HCT116 (cell line): ENCODE data around the gene DIPK1A. TPM values are rescaled to one million over a fixed set of nuclear protein-coding genes. Genes with fewer than 3 reads are reported as not detected.

Source experiments
- ATAC-seq: fragments of 200-7000 bp; cut with Tn5 transposase; 2 replicates; pipeline ENCODE4 v1.9.1; 2020; ENCODE audit warnings: mild to moderate bottlenecking, moderate library complexity
- BruUV-seq: library from RNA; stranded (reverse); fragments of 400-500 nt; replicated peaks from 2 replicates; lab custom pipeline; 2021; lab: Mats Ljungman, UMichigan
- CTCF ChIA-PET: fragments of 300-600 bp; sonication (Branson Sonifier 250); formaldehyde crosslinking; loops from one replicate; lab custom pipeline; 2021; ENCODE audit warnings: antibody characterized with exemption; lab: Charles Lee
- POLR2A ChIA-PET: fragments of 300-600, 350-600 bp; sonication (Branson Sonifier 250); formaldehyde crosslinking; loops from one replicate; lab custom pipeline; 2021; ENCODE audit warnings: antibody characterized with exemption; lab: Charles Lee
- RAD21 ChIA-PET, 2 experiments: fragments of 300-600 bp; sonication (Branson Sonifier 250); formaldehyde crosslinking; loops; one replicate each; lab custom pipeline; 2023; ENCODE audit warnings: low total read pairs in 2 of 2; ENCODE audit not compliant: uncharacterized antibody in 2 of 2, unreplicated experiment in 2 of 2, low non-redundant PET in 1 of 2; lab: Charles Lee
- DNase-seq: peaks from one replicate; pipeline ENCODE4 v3.0.0-alpha.2; 2010; ENCODE audit warnings: low read depth, low spot score
- H2AFZ ChIP-seq: fragments of 200-600 bp; shearing (Covaris generic), sonication (generic); 2 replicates; pipeline ENCODE4 v1.6.1; 2017; ENCODE audit warnings: low read depth, mixed run types, mixed read lengths, antibody characterized with exemption, low read length; ENCODE audit not compliant: poor library complexity, severe bottlenecking
- H3K27ac ChIP-seq: 2 replicates; pipeline ENCODE4 v1.5.1; 2012; ENCODE audit warnings: low read depth, low read length
- H3K27me3 ChIP-seq: fragments of 200-600 bp; sonication (generic); 2 replicates; pipeline ENCODE4 v1.6.1; 2016; ENCODE audit warnings: mixed run types, low read length, mixed read lengths; ENCODE audit not compliant: insufficient read depth
- H3K36me3 ChIP-seq, 2 experiments: fragments of 200-500 bp in 1 of 2; fragments of 200-600 bp in 1 of 2; sonication (Bioruptor generic) in 1 of 2; sonication (generic) in 1 of 2; 2 replicates each; pipeline versions ENCODE4 v1.5.1 to v1.6.1; 2014 to 2016; ENCODE audit warnings: low read length in 2 of 2, inconsistent platforms in 1 of 2, mixed read lengths in 1 of 2, mixed run types in 1 of 2; ENCODE audit not compliant: insufficient read depth in 2 of 2, control insufficient read depth in 1 of 2
- H3K4me1 ChIP-seq, 2 experiments: fragments of 200-600 bp in 1 of 2; sonication (generic) in 1 of 2; 2 replicates each; pipeline versions ENCODE4 v1.5.1 to v1.6.1; 2012 to 2017; ENCODE audit warnings: low read length in 2 of 2, inconsistent platforms in 1 of 2, mild to moderate bottlenecking in 1 of 2, mixed read lengths in 1 of 2, mixed run types in 1 of 2, moderate library complexity in 1 of 2; ENCODE audit not compliant: insufficient read depth in 2 of 2, control insufficient read depth in 1 of 2
- H3K4me2 ChIP-seq: fragments of 200-600 bp; sonication (generic); 2 replicates; pipeline ENCODE4 v1.6.1; 2017; ENCODE audit warnings: mixed run types, low read length, mixed read lengths
- H3K4me3 ChIP-seq, 2 experiments: fragments of 200-600 bp in 1 of 2; sonication (generic) in 1 of 2; replicated peaks in 1 of 2; 2 replicates each; pipeline ENCODE4 v1.5.1; 2011 to 2016; ENCODE audit warnings: low read length in 2 of 2, control low read depth in 1 of 2, low read depth in 1 of 2, mild to moderate bottlenecking in 1 of 2, mixed read lengths in 1 of 2, mixed run types in 1 of 2
- H3K79me2 ChIP-seq: fragments of 200-600 bp; sonication (generic); 2 replicates; pipeline ENCODE4 v1.6.1; 2017; ENCODE audit warnings: mild to moderate bottlenecking, mixed run types, low read length, moderate library complexity, mixed read lengths; ENCODE audit not compliant: insufficient read depth
- H3K9ac ChIP-seq: fragments of 200-600 bp; sonication (generic); 2 replicates; pipeline ENCODE4 v1.6.1; 2016; ENCODE audit warnings: low read length, mixed read lengths
- H3K9me2 ChIP-seq: fragments of 200-600 bp; sonication (generic), shearing (Covaris generic); 2 replicates; pipeline ENCODE4 v1.6.1; 2017; ENCODE audit warnings: mixed run types, mild to moderate bottlenecking, moderate library complexity; ENCODE audit not compliant: insufficient read depth
- H3K9me3 ChIP-seq, 2 experiments: fragments of 200-500 bp in 1 of 2; fragments of 200-600 bp in 1 of 2; sonication (Bioruptor generic) in 1 of 2; sonication (generic) in 1 of 2; 2 replicates each; pipeline ENCODE4 v1.6.1; 2014 to 2017; ENCODE audit warnings: low read length in 2 of 2, mixed read lengths in 2 of 2, inconsistent platforms in 1 of 2, low read depth in 1 of 2, mild to moderate bottlenecking in 1 of 2, mixed run types in 1 of 2, moderate library complexity in 1 of 2; ENCODE audit not compliant: control insufficient read depth in 1 of 2, insufficient read depth in 1 of 2
- H4K20me1 ChIP-seq: fragments of 200-600 bp; sonication (generic), shearing (Covaris generic); 2 replicates; pipeline ENCODE4 v1.6.1; 2017; ENCODE audit warnings: mixed run types, mild to moderate bottlenecking, moderate library complexity; ENCODE audit not compliant: insufficient read depth
- CBX3 ChIP-seq: IDR thresholded peaks from 2 replicates; pipeline ENCODE4 v1.6.1; 2012; ENCODE audit warnings: low read depth
- CEBPB ChIP-seq: IDR thresholded peaks from 2 replicates; pipeline ENCODE4 v1.6.1; 2012; ENCODE audit warnings: low read depth
- CTCF ChIP-seq, 3 experiments: fragments of 200-600 bp in 1 of 3; sonication (generic) in 1 of 3; IDR thresholded peaks in 2 of 3; conservative IDR thresholded peaks in 1 of 3; 2 replicates each; pipeline ENCODE4 v1.5.1; 2012 to 2017; ENCODE audit warnings: low read depth in 2 of 3, low read length in 2 of 3, antibody characterized with exemption in 1 of 3, borderline replicate concordance in 1 of 3, control low read depth in 1 of 3, mild to moderate bottlenecking in 1 of 3, mixed read lengths in 1 of 3, mixed run types in 1 of 3, moderate library complexity in 1 of 3; ENCODE audit not compliant: insufficient read depth in 1 of 3
- EGR1 ChIP-seq: IDR thresholded peaks from 2 replicates; pipeline ENCODE4 v1.6.1; 2012; ENCODE audit warnings: low read depth
- EZH2 ChIP-seq: fragments of 200-600 bp; sonication (generic); IDR thresholded peaks from 2 replicates; pipeline ENCODE4 v1.6.1; 2017; ENCODE audit warnings: antibody characterized with exemption, mixed run types
- EZH2phosphoT487 ChIP-seq: fragments of 200-600 bp; IDR thresholded peaks from 2 replicates; pipeline ENCODE4 v1.6.1; 2018; ENCODE audit warnings: antibody characterized with exemption, borderline replicate concordance
- FOSL1 ChIP-seq: IDR thresholded peaks from 2 replicates; pipeline ENCODE4 v1.6.1; 2012; ENCODE audit warnings: low read depth
- MAX ChIP-seq: IDR thresholded peaks from 2 replicates; pipeline ENCODE4 v1.6.1; 2012
- RAD21 ChIP-seq: IDR thresholded peaks from 2 replicates; pipeline ENCODE4 v1.6.1; 2012; ENCODE audit warnings: low read depth, mild to moderate bottlenecking
- SIN3A ChIP-seq: IDR thresholded peaks from 2 replicates; pipeline ENCODE4 v1.6.1; 2012; ENCODE audit warnings: low read depth
- SP1 ChIP-seq: IDR thresholded peaks from 2 replicates; pipeline ENCODE4 v1.6.1; 2012; ENCODE audit warnings: low read depth
- TCF7L2 ChIP-seq: IDR thresholded peaks from 2 replicates; pipeline ENCODE4 v1.7.0; 2011; ENCODE audit warnings: borderline replicate concordance, inconsistent platforms; ENCODE audit not compliant: insufficient read depth, insufficient read length; ENCODE audit errors: extremely low read depth
- YY1 ChIP-seq: IDR thresholded peaks from 2 replicates; pipeline ENCODE4 v1.6.1; 2011; ENCODE audit warnings: low read length, low read depth, moderate library complexity, mild to moderate bottlenecking; ENCODE audit not compliant: insufficient replicate concordance; ENCODE audit errors: extremely low read depth
- ZNF274 ChIP-seq: fragments of 200-500 bp; sonication (Bioruptor generic); IDR thresholded peaks from 2 replicates; pipeline ENCODE4 v1.6.1; 2014; ENCODE audit warnings: mild to moderate bottlenecking, low read depth, low read length, inconsistent platforms
- intact Hi-C: fragments of 100-400 bp; cut with micrococcal nuclease; formaldehyde crosslinking; loops from 2 replicates; pipeline ENCODE4 v1.10.0; 2022
- total RNA-seq: library from RNA; stranded (reverse); gene quantifications from one replicate; pipeline ENCODE4 v1.2.1, GENCODE V29; 2021; ENCODE audit not compliant: unreplicated experiment

DIPK1A gene
- total RNA-seq, 1 experiment from 2014 or later = 4.3 TPM

- RAD21 ChIA-PET = no interaction called here
- no TSS peak for BruUV-seq
Measured at GRCh38 chr1:92952714-92953113, 8.5 kb downstream of the DIPK1A start.

GRCh38 chr1:92951141-92951582 is 10.1 kb downstream of the DIPK1A start:
- CTCF ChIA-PET = interaction anchor here (1.9 kb wide), 1 partner anchor 9 kb away, joined by 12 read pairs; the partner anchor contains the start of gene DIPK1A
- Histone ChIP-seq H3K4me1 (peaks cover 20 to 30% of the 10 kb centered on the region in 2 experiments), H3K9me3 (no peaks in the 10 kb centered on the region), H3K36me3 (no peaks in the 10 kb centered on the region), H3K27me3 (no peaks in the 10 kb centered on the region), H3K4me2 (peak overlapping the region; percentile 80), H3K9me2 (no peaks in the 10 kb centered on the region)
- intact Hi-C loops = no loop called here
- RAD21 ChIA-PET = no interaction called here
- BruUV-seq = no TSS peak
- POLR2A ChIA-PET = no interaction called here
- TF ChIP-seq MAX (peak; percentile 43), YY1 (no peak), EZH2 (no peak), SIN3A (no peak), ZNF274 (no peak), CTCF (IDR thresholded peaks at IDR 0.05 in 2 of 3, conservative IDR thresholded peaks at IDR 0.05 in 1 of 3; ENCODE audit: borderline replicate concordance in 1 of 3, insufficient read depth in 1 of 3, low read depth in 2 of 3, low read length in 2 of 3) (peak in 2 of 3 experiments; percentile 8 to 13; a peak in 1 of 6 replicates), CBX3 (peak; percentile 57; the same call in 1 of the 2 replicates), CEBPB (peak; percentile 48; the same call in 1 of the 2 replicates), FOSL1 (0 out of 2 replicates have a peak, but pooled peaks have one; percentile 16), EZH2phosphoT487 (no peak), RAD21 (peak; percentile 39), TCF7L2 (peak; percentile 79)
- TF ChIP-seq, all 23 proteins: peak for 7
- Histone ChIP-seq H3K4me3 (peak overlapping the region; percentile 17 to 40), H3K9ac (peak overlapping the region; percentile 48), H2AFZ (peak overlapping the region; percentile 16), H4K20me1 (no peaks in the 10 kb centered on the region), H3K79me2 (no peaks in the 10 kb centered on the region), H3K27ac (peak overlapping the region; percentile 31; the same call in 1 of the 2 replicates)
- peak; percentile 26 for DNase-seq
- peak; percentile 77 for ATAC-seq

More at GRCh38 chr1:92952714-92953113, 8.5 kb downstream of the DIPK1A start:
- peaks cover 20 to 30% of the 10 kb centered on the region in 2 experiments for H3K4me1 ChIP-seq
- H4K20me1 ChIP-seq = no peaks in the 10 kb centered on the region
- no peaks in the 10 kb centered on the region for H3K79me2 ChIP-seq
- intact Hi-C loops = no loop called here
- H3K27ac ChIP-seq = no peak overlapping the region
- H3K27me3 ChIP-seq = no peaks in the 10 kb centered on the region
- H3K4me2 ChIP-seq = no peak overlapping the region
- no peak for DNase-seq
- no peaks in the 10 kb centered on the region for H3K9me3 ChIP-seq
- no peak for ATAC-seq
- no peaks in the 10 kb centered on the region for H3K9me2 ChIP-seq
- POLR2A ChIA-PET = interaction anchor here (0.8 kb wide), 1 partner anchor 82 kb away, joined by 3 read pairs; no protein-coding TSS in a partner anchor
- TF ChIP-seq SP1 = no peak
- no peak for TF ChIP-seq YY1
- no peak for TF ChIP-seq EGR1
- TF ChIP-seq, all 23 proteins: peak for 0
- no peaks in the 10 kb centered on the region for H3K36me3 ChIP-seq
- H3K4me3 ChIP-seq = no peak overlapping the region
- CTCF ChIA-PET = no interaction called here
- no peak overlapping the region for H3K9ac ChIP-seq
- H2AFZ ChIP-seq = no peak overlapping the region
